Islet precursor cell (in vitro differentiated cells): ENCODE results near the gene EMILIN2.

ENCODE experiments used
- DNase-seq: peaks from one replicate; pipeline ENCODE4 v3.0.0-alpha.2; 2018

Gene EMILIN2

GRCh38 chr18:2959341-2959740, 112.5 kb downstream of the EMILIN2 start:
- no peak for DNase-seq

- DNase-seq, result no peak
Observed at GRCh38 chr18:2960983-2961696, 114.3 kb downstream of the EMILIN2 start.

GRCh38 chr18:2961821-2962220, 115.0 kb downstream of the EMILIN2 start:
- no peak for DNase-seq

GRCh38 chr18:2963048-2963447, 116.2 kb downstream of the EMILIN2 start:
- no peak for DNase-seq

GRCh38 chr18:2964361-2965010, 117.7 kb downstream of the EMILIN2 start:
- no peak for DNase-seq
